ENCODE results near the gene TTLL7. TPM values are rescaled to one million over a fixed set of nuclear protein-coding genes. Genes with fewer than 3 reads are reported as not detected.

The TTLL7 gene
- total and polyA plus RNA-seq, 7 donors = 0.92 to 34.9 (median 15.5) TPM

DNA sequence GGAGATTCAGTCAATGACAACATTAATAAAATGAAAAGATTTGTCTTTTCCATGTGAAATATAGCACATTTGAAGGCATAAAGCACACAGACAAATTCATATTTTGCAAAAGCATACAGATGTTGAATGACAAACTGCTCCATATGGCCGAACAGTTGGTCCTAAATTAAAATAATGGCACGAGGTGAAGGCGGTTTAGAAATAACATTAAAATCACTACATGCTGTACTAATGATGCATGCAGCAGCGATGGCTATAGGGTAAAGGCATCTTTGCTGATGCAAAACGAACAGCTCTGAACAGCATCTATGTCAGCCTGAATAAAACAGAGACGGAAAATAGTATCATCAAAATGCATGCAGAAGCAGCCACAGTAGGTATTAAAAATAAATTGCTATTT lies 102.6 kb downstream of the TTLL7 start:
- WGBS, 2 donors = 94% methylated on average over 6 of the region's 6 CpGs
- Histone ChIP-seq H3K27me3 (no peaks in the 10 kb centered on the region), H3K4me3 (no peak overlapping the region), H3K4me1 (no peaks in the 10 kb centered on the region), H3K36me3 (no peaks in the 10 kb centered on the region), H3K27ac (no peak overlapping the region), H3K9me3 (no peaks in the 10 kb centered on the region)
- DNase-seq = no peak
- intact Hi-C loops (cut with DNase I) = no loop called here
- no peak for TF ChIP-seq POLR2AphosphoS5 (IDR thresholded peaks at IDR 0.05)
- TF ChIP-seq EP300 (IDR thresholded peaks at IDR 0.05) = no peak
- TF ChIP-seq POLR2A (IDR thresholded peaks at IDR 0.05) = no peak
- TF ChIP-seq, protein P1, sequence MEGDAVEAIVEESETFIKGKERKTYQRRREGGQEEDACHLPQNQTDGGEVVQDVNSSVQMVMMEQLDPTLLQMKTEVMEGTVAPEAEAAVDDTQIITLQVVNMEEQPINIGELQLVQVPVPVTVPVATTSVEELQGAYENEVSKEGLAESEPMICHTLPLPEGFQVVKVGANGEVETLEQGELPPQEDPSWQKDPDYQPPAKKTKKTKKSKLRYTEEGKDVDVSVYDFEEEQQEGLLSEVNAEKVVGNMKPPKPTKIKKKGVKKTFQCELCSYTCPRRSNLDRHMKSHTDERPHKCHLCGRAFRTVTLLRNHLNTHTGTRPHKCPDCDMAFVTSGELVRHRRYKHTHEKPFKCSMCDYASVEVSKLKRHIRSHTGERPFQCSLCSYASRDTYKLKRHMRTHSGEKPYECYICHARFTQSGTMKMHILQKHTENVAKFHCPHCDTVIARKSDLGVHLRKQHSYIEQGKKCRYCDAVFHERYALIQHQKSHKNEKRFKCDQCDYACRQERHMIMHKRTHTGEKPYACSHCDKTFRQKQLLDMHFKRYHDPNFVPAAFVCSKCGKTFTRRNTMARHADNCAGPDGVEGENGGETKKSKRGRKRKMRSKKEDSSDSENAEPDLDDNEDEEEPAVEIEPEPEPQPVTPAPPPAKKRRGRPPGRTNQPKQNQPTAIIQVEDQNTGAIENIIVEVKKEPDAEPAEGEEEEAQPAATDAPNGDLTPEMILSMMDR (IDR thresholded peaks at IDR 0.05) = no peak

DNA sequence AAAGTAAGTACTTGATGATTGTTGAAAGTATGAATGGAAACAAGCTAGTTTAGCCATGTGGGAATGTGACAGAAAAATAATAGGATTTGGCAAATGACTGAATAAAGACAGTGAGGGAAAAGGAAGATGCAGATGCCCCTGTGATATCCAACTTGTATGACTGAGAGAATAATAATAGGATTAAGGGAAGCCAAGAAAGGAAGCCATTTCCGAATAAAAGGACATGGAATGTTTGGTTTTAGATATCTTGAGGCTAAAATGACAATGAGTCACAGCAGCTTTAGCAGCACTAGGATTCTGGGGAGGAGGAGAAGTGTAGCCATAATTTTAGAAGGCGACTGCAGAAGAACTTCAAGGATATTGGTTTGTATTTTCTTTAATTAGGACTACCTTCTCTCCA lies 109.2 kb downstream of the TTLL7 start:
- no peaks in the 10 kb centered on the region for H3K9me3 ChIP-seq
- no peak overlapping the region for H3K27ac ChIP-seq
- H3K36me3 ChIP-seq = peaks cover 0 to 6% (median 0%) of the 10 kb centered on the region in 4 donors
- no peaks in the 10 kb centered on the region for H3K27me3 ChIP-seq
- DNase-seq = no peak
- H3K4me1 ChIP-seq = no peaks in the 10 kb centered on the region
- intact Hi-C loops (cut with DNase I) = no loop called here
- H3K4me3 ChIP-seq = no peak overlapping the region
- WGBS, 2 donors = 86 to 92% methylated on average over 2 of the region's 2 CpGs
- no peak for TF ChIP-seq POLR2AphosphoS5 (IDR thresholded peaks at IDR 0.05)
- no peak for TF ChIP-seq EP300 (IDR thresholded peaks at IDR 0.05)
- no peak for TF ChIP-seq POLR2A (IDR thresholded peaks at IDR 0.05)
- TF ChIP-seq, protein P1 (IDR thresholded peaks at IDR 0.05) = no peak

DNA sequence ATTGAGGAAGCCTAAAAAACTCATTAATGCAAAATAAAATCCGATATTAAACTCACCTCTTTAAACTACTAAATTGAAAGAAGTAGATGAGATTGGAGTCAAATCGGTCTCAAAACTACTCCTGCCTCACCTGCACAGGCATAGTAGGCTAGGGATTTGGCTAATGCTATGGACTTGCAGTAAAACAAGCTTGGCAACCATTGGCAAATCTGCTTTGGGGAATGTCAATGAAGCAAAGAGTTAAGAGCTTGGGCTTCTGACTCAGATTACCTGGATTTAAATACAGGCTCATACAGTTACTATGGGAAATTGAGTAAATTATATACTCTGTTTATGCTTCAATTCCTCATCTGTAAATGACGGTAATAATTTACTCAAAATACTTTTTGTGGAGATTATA lies 111.4 kb downstream of the TTLL7 start:
- H3K4me1 ChIP-seq = no peaks in the 10 kb centered on the region
- peaks cover 0 to 6% (median 0%) of the 10 kb centered on the region in 4 donors for H3K36me3 ChIP-seq
- intact Hi-C loops (cut with DNase I) = no loop called here
- H3K27me3 ChIP-seq = no peaks in the 10 kb centered on the region
- H3K9me3 ChIP-seq = no peaks in the 10 kb centered on the region
- no peak overlapping the region for H3K4me3 ChIP-seq
- TF ChIP-seq, protein P1 (IDR thresholded peaks at IDR 0.05) = no peak
- TF ChIP-seq POLR2A (IDR thresholded peaks at IDR 0.05) (no peak), EP300 (IDR thresholded peaks at IDR 0.05) (no peak), POLR2AphosphoS5 (IDR thresholded peaks at IDR 0.05) (no peak)
- 94% methylated on average over 3 of the region's 3 CpGs for WGBS, 2 donors
- no peak overlapping the region for H3K27ac ChIP-seq
- no peak for DNase-seq

DNA sequence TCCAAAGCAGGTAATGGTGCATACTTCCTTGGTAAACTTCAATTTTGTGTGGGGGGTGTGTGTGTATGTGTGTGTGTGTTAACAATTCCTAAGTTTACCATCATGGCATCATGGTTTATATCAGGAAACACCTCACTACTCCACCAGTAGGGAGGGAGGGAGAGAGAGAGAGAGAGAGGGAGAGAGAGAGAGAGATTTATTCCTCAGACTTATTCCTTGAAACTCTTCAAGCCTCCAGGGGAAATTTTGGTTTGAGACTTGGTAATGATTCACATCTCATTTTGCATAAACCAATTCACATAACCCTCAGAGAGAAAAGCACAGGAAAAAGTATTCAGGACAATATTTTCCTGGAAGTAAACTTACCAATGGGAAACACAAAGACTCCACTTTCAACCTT lies 115.0 kb downstream of the TTLL7 start:
- no peak overlapping the region for H3K4me3 ChIP-seq
- H3K36me3 ChIP-seq = no peaks in the 10 kb centered on the region
- no peaks in the 10 kb centered on the region for H3K4me1 ChIP-seq
- no peaks in the 10 kb centered on the region for H3K27me3 ChIP-seq
- no peaks in the 10 kb centered on the region for H3K9me3 ChIP-seq
- H3K27ac ChIP-seq = no peak overlapping the region
- TF ChIP-seq POLR2A (IDR thresholded peaks at IDR 0.05) = no peak
- TF ChIP-seq POLR2AphosphoS5 (IDR thresholded peaks at IDR 0.05) = no peak
- no peak for TF ChIP-seq EP300 (IDR thresholded peaks at IDR 0.05)
- TF ChIP-seq, protein P1 (IDR thresholded peaks at IDR 0.05) = no peak
- DNase-seq = no peak
- intact Hi-C loops (cut with DNase I) = no loop called here

DNA sequence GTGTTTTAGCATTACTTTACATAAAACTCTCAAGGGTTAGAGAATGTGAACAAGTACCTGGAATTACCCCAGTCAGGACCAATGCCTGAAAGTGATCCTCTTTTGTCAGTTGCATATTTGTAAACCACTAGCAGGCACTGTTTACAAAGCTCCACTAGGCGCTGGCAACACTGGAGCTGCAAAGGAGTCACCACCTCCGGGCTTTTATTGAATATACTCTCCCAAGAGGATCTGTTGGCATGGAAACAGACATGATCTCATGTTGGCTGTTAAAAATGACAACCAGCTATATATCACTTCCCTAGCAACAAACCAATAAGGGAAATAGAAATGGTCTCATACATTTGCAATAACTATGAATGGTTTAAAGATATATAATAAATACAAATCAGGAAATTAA lies 116.0 kb downstream of the TTLL7 start:
- no peaks in the 10 kb centered on the region for H3K27me3 ChIP-seq
- 6 to 41% methylated on average over 2 of the region's 2 CpGs for WGBS, 2 donors
- H3K9me3 ChIP-seq = no peaks in the 10 kb centered on the region
- no peak for DNase-seq
- intact Hi-C loops (cut with DNase I) = no loop called here
- H3K4me1 ChIP-seq = no peaks in the 10 kb centered on the region
- no peak overlapping the region for H3K27ac ChIP-seq
- H3K36me3 ChIP-seq = no peaks in the 10 kb centered on the region
- no peak overlapping the region for H3K4me3 ChIP-seq
- TF ChIP-seq POLR2A (IDR thresholded peaks at IDR 0.05) (no peak), POLR2AphosphoS5 (IDR thresholded peaks at IDR 0.05) (no peak), EP300 (IDR thresholded peaks at IDR 0.05) (no peak)
- TF ChIP-seq, protein P1 (IDR thresholded peaks at IDR 0.05) = no peak

Measured in sigmoid colon (tissue), 7 donors.